ENCODE results near the gene PDE6G.
A peak's percentile ranks its signal among the peaks of the same experiment; 100 is the strongest.

The PDE6G gene

GRCh38 chr17:81667754-81668153 lies 11.4 kb upstream of the PDE6G start:
- TF ChIP-seq EP300 (IDR thresholded peaks at IDR 0.05; ENCODE audit: borderline replicate concordance) = no peak
- TF ChIP-seq EGR1 (IDR thresholded peaks at IDR 0.05) = no peak
- TF ChIP-seq FOXM1 (IDR thresholded peaks at IDR 0.05; ENCODE audit: borderline replicate concordance, low read depth) = no peak
- TF ChIP-seq TCF12 (IDR thresholded peaks at IDR 0.05; ENCODE audit: low read depth) = no peak
- TF ChIP-seq USF1 (IDR thresholded peaks at IDR 0.05) = no peak
- TF ChIP-seq CREB1 (IDR thresholded peaks at IDR 0.05; ENCODE audit: low read depth) = no peak
- TF ChIP-seq TEAD4 (IDR thresholded peaks at IDR 0.05) = no peak
- TF ChIP-seq CEBPB (IDR thresholded peaks at IDR 0.05) = no peak
- TF ChIP-seq RAD21 (IDR thresholded peaks at IDR 0.05; ENCODE audit: low read depth) = no peak
- no peak for TF ChIP-seq NFIC (IDR thresholded peaks at IDR 0.05)
- no peak for TF ChIP-seq TAF1 (IDR thresholded peaks at IDR 0.05; ENCODE audit: low read depth)
- TF ChIP-seq YY1 (IDR thresholded peaks at IDR 0.05; ENCODE audit: low read depth) = no peak
- TF ChIP-seq, protein P1, sequence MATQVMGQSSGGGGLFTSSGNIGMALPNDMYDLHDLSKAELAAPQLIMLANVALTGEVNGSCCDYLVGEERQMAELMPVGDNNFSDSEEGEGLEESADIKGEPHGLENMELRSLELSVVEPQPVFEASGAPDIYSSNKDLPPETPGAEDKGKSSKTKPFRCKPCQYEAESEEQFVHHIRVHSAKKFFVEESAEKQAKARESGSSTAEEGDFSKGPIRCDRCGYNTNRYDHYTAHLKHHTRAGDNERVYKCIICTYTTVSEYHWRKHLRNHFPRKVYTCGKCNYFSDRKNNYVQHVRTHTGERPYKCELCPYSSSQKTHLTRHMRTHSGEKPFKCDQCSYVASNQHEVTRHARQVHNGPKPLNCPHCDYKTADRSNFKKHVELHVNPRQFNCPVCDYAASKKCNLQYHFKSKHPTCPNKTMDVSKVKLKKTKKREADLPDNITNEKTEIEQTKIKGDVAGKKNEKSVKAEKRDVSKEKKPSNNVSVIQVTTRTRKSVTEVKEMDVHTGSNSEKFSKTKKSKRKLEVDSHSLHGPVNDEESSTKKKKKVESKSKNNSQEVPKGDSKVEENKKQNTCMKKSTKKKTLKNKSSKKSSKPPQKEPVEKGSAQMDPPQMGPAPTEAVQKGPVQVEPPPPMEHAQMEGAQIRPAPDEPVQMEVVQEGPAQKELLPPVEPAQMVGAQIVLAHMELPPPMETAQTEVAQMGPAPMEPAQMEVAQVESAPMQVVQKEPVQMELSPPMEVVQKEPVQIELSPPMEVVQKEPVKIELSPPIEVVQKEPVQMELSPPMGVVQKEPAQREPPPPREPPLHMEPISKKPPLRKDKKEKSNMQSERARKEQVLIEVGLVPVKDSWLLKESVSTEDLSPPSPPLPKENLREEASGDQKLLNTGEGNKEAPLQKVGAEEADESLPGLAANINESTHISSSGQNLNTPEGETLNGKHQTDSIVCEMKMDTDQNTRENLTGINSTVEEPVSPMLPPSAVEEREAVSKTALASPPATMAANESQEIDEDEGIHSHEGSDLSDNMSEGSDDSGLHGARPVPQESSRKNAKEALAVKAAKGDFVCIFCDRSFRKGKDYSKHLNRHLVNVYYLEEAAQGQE (IDR thresholded peaks at IDR 0.05; ENCODE audit: low read depth) = no peak

- TF ChIP-seq TEAD4 (IDR thresholded peaks at IDR 0.05) = peak; percentile 47
- TF ChIP-seq, protein P1 (IDR thresholded peaks at IDR 0.05; ENCODE audit: low read depth) = no peak
- TF ChIP-seq TAF1 (IDR thresholded peaks at IDR 0.05; ENCODE audit: low read depth) = peak; percentile 98
- TF ChIP-seq CREB1 (IDR thresholded peaks at IDR 0.05; ENCODE audit: low read depth) = no peak
- no peak; the same call in 1 of the 2 replicates for TF ChIP-seq EP300 (IDR thresholded peaks at IDR 0.05; ENCODE audit: borderline replicate concordance)
- TF ChIP-seq EGR1 (IDR thresholded peaks at IDR 0.05) = peak; percentile 65; the same call in 1 of the 2 replicates
- no peak; the same call in 1 of the 2 replicates for TF ChIP-seq NFIC (IDR thresholded peaks at IDR 0.05)
- TF ChIP-seq, protein P2, sequence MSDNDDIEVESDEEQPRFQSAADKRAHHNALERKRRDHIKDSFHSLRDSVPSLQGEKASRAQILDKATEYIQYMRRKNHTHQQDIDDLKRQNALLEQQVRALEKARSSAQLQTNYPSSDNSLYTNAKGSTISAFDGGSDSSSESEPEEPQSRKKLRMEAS (IDR thresholded peaks at IDR 0.05) = peak; percentile 92
- no peak; the same call in 1 of the 2 replicates for TF ChIP-seq CEBPB (IDR thresholded peaks at IDR 0.05)
- peak; percentile 90 for TF ChIP-seq YY1 (IDR thresholded peaks at IDR 0.05; ENCODE audit: low read depth)
- TF ChIP-seq ZBTB7A (IDR thresholded peaks at IDR 0.05; ENCODE audit: low read depth) = peak; percentile 41
- TF ChIP-seq RAD21 (IDR thresholded peaks at IDR 0.05; ENCODE audit: low read depth) = no peak
- no peak for TF ChIP-seq USF1 (IDR thresholded peaks at IDR 0.05)
- peak; percentile 65 for TF ChIP-seq TCF12 (IDR thresholded peaks at IDR 0.05; ENCODE audit: low read depth)
- TF ChIP-seq FOXM1 (IDR thresholded peaks at IDR 0.05; ENCODE audit: borderline replicate concordance, low read depth) = no peak
Observed at GRCh38 chr17:81666342-81667191, 10.2 kb upstream of the PDE6G start, which contains the start of the genes CCDC137 and OXLD1. CCDC137 (plus strand) TSS chr17:81666737; CDS start chr17:81666767, 30 bp downstream. OXLD1 (minus strand) TSS chr17:81666605; CDS start chr17:81666577, 28 bp downstream.

GRCh38 chr17:81666092-81666341 lies 9.7 kb upstream of the PDE6G start:
- TF ChIP-seq TCF12 (IDR thresholded peaks at IDR 0.05; ENCODE audit: low read depth) (no peak), CREB1 (IDR thresholded peaks at IDR 0.05; ENCODE audit: low read depth) (no peak), CEBPB (IDR thresholded peaks at IDR 0.05) (no peak), EGR1 (IDR thresholded peaks at IDR 0.05) (no peak)
- TF ChIP-seq, protein P2 (IDR thresholded peaks at IDR 0.05) = no peak

- TF ChIP-seq TEAD4 (IDR thresholded peaks at IDR 0.05) (no peak), YY1 (IDR thresholded peaks at IDR 0.05; ENCODE audit: low read depth) (peak; percentile 85), EP300 (IDR thresholded peaks at IDR 0.05; ENCODE audit: borderline replicate concordance) (no peak), TAF1 (IDR thresholded peaks at IDR 0.05; ENCODE audit: low read depth) (peak; percentile 18; the same call in 1 of the 2 replicates)
- TF ChIP-seq, protein P1 (IDR thresholded peaks at IDR 0.05; ENCODE audit: low read depth) = no peak
- TF ChIP-seq, protein P2 (IDR thresholded peaks at IDR 0.05) = peak; percentile 96
Observed at GRCh38 chr17:81665205-81666091, 9.1 kb upstream of the PDE6G start.
